NCI-H82 treated with DMSO at 0.1 percent for 48 hours (cell line): ENCODE measurements around the gene UBAP1L.
A peak's percentile ranks its signal among the peaks of the same experiment; 100 is the strongest.
"Not testable (repeated sequence)": the region's sequence is repeated elsewhere in the genome, so short reads cannot be mapped to it uniquely, and the experiment has no call there.

ENCODE experiments used
- DNase-seq: peaks from one replicate; lab custom pipeline; 2025; ENCODE audit not compliant: unreplicated experiment; lab: John Stamatoyannopoulos, UW

UBAP1L gene

DNA sequence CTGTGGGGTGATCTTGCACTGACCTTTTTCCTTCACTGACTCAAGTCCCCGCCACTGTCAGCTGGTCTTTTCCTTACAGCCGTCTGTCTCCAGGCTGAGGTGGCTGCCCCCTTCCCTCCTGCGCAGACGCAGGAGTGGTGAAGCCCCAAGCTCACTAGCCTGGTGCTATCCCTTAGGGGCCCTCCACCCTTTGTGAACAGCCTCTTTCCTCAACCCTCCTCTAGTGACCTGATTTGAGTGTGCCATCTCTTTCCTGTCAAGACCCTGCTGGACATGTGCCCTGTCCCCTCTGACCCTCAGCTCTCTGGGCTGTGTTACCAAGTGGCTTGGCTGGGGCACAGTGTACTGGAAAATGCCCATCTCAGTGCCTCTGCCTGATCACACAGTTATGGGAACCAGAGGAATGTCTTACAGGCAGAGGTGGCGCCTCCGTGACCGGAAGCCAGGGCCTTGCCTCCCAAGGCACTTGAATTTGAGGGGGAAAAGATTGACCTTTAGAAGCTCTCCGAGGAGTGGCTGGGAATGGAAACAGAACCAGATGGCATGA lies 29.7 kb downstream of the UBAP1L start:
- DNase-seq = no peak

DNA sequence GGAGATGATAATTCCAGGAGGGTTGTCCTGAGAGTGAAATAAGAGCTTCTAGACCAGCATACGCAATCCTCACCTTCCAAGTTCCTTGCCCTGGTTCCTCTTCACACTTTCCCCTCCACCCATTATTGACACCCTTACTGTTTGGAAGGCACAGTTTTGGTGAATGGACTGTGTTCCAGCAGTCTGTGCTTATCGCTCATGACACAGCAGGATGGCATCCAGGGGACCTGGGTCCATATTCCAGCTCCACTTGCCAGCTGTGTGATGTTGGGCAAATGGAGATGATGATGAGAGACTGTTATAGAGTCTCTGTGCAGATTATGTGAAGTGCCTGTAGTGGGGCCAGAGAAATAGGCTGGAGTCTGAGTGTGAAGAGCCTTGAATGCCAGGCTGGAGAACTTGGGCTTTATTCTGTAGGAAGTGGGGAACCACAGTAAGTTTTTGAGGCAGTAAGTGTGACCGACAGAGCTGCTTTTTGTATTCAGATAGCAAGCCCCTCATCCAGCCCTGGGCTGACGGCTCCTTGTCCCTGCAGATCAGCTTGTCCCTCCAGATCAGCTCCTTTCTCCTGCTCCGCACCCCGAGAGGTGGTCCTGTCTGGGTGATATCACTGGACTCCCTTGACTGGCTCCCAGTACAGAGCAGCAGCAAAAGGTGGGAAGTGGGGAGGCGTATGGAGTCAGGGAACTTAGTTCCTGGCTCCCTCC lies 30.3 kb downstream of the UBAP1L start:
- no peak for DNase-seq

DNA sequence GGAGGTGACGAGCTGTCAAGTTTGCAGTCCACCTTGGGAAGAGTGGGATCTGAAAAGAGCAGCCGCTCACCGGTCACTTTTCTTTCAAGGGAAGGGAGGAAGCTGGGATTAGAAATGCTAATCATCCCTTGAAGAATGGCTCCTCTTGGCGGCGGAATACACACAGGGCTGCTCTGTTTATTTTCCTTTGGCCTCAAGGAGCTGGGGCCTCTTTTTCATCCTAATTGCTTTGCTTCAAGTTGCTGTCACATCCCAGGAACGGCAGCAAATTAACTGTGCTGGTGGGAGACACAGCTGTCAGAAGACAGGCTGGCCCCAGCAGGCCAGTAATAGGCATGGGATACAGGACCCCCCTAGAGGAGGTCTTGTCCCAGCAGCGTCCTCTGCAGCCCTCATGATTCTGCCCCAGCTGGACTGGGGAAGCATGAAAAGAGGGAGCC lies 31.7 kb downstream of the UBAP1L start:
- peak; percentile 24 for DNase-seq

DNA sequence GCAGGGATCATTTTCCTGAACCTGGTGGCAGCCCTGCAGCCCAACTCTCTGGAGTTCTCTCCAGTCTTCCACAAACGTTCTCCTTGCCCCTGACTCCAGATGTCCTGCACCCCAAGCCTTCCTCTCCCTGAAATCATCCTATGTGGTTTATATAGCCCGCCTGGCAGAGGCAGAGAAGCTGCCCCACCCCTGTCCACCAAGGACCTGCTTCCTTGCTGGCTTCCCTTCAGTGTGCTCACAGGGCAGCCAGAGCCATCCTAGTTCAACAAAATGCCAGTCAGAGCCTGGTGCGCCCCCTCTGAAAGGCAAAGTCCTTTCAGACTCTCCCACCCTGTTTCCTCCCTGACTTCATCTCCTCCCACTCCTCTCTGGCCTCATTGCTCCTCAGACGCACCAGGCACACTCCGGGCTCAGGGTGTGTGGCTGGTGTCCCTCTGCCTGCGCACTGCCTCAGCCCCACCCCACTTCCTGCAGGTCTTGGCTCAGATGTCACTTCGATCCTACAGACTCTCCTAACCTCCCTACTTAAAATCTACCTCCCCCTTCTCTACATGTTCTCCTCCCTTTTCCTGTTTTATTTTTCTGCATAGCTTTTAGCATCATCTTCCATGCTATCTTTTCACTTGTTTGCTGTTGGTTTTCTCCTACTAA lies 32.6 kb downstream of the UBAP1L start:
- no peak for DNase-seq

DNA sequence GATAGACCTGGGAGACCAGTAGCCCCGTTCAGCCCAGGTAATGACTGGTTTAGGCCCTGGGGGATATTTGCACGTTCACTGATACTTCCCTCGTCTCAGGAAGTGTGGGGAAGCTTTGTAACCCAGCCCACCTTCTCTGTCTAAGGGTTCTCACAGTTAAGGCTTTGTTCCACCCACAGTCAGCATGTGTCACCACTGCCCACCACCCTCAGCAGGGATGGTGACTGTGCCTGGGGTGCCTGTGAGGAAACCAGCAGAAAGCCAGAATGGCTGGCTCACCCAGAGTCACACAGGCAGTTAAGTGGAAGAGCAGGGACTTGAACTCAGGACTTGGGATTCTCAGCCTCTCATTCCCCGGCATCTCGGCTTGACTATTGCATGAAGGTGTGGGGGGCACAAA lies 33.2 kb downstream of the UBAP1L start:
- no peak for DNase-seq

DNA sequence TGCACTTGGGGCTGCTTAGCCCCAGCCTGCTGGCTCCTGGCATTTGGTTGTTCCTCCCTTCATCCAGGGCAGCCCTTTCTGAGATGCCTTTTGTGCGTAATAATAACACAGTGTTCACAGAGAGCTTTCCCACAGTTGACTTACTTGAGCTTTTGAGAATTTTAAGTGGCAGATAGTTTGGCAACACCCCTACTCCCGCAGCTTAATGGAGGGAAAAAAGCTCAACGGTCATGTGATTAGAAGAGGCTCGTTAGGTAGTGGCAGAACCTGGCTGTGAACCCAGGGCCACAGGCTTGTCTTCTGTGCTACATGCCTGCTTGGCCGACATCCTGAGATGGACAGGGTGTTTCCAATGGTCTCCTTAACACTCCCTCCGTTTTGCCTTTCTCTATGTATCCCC lies 33.7 kb downstream of the UBAP1L start:
- DNase-seq = no peak

DNA sequence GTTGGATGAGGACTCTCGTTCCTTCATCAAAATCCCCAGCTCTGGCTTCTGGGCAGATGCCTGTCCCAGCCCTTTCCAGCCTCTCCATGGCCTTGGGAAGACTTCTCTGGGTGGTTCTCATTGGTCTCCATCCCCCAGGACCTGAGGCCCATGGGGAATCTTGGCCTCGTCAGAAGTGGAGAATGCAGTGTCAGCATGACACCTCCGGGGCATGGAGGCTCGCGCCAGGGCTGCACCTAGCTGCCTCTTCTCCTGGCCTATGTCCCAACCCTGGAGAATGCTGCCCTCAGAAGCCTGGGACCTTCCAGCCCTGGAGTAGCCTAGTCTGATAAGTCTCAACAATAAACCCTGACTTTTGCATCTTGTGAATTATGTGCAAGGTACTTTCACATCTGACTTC lies 35.4 kb downstream of the UBAP1L start:
- DNase-seq = no peak

DNA sequence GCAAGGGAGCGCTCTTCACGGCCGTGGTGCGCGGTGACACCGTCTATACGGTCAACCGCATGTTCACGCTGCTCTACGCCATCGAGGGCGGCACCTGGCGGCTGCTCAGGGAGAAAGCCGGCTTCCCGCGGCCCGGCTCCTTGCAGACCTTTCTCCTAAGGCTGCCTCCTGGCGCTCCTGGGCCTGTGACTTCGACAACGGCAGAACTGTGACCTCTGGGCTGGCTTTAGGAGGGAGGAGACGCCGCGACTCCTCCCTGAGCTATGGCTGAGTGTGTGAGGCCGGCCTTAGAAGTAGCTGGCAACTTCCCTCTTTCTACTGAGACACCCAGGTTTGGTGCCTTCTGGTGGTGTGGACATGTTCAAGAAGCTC lies 37.0 kb downstream of the UBAP1L start:
- no peak for DNase-seq

DNA sequence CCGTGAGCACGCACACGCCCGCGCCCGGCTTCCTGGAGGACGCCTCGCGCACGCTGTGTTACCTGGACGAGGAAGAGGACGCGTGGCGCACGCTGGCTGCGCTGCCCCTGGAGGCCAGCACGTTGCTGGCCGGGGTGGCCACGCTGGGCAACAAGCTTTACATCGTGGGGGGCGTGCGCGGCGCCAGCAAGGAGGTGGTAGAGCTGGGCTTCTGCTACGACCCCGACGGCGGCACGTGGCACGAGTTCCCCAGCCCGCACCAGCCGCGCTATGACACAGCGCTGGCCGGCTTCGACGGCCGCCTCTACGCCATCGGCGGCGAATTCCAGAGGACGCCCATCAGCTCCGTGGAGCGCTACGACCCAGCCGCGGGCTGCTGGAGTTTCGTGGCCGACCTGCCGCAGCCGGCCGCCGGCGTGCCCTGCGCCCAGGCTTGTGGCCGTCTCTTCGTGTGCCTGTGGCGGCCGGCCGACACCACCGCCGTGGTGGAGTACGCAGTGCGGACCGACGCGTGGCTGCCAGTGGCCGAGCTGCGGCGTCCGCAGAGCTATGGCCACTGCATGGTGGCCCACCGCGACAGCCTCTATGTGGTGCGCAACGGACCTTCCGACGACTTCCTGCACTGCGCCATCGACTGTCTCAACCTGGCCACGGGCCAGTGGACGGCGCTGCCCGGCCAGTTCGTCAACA lies 37.6 kb downstream of the UBAP1L start:
- DNase-seq = no peak

DNA sequence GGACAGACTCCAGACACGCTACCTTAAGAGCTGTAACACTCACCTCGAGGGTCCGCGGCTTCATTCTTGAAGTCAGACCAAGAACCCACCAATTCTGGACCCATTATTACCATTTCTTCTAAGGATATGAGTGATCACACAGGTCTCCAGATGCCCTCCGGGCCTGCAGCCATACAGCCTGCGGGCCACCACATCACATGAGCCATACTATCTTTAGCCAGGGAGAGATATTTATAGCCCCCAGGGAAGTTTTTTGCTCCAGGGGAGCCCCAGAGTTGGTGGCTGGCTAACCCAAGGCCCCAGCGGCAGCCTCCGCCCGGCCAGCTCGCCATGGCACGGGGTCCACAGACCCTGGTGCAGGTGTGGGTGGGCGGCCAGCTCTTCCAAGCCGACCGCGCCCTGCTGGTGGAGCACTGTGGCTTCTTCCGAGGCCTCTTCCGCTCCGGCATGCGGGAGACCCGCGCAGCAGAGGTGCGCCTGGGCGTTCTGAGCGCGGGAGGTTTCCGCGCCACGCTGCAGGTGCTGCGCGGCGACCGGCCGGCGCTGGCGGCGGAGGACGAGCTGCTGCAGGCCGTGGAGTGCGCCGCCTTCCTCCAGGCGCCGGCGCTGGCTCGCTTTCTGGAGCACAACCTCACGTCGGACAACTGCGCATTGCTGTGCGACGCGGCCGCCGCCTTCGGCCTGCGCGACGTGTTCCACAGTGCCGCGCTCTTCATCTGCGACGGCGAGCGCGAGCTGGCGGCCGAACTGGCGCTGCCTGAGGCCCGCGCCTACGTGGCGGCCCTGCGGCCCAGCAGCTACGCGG lies 38.3 kb downstream of the UBAP1L start, which contains the start of gene KBTBD13:
Gene KBTBD13, plus strand, starts transcription at position 261 of the 805 bp plus-strand sequence. Its CDS starts 70 bp downstream, at position 331.
- no peak for DNase-seq

DNA sequence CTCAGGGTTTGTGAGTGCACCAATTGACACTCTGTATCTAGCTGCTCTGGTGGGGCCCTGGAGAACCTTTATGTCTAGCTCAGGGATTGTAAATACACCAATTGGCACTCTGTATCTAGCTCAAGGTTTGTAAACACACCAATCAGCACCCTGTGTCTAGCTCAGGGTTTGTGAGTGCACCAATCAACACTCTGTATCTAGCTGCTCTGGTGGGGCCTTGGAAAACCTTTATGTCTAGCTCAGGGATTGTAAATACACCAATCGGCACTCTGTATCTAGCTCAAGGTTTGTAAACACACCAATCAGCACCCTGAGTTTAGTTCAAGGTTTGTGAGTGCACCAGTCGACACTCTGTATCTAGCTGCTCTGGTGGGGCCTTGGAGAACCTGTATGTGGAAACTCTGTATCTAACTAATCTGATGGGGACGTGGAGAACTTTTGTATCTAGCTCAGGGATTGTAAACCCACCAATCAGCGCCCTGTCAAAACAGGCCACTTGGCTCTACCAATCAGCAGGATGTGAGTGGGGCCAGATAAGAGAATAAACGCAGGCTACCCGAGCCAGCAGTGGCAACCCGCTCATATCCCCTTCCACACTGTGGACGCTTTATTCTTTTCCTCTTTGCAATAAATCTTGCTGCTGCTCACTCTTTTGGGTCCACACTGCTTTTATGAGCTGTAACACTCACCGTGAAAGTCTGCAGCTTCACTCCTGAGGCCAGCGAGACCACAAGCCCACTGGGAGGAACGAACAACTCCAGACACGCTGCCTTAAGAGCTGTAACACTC lies 39.2 kb downstream of the UBAP1L start:
- not testable (repeated sequence) for DNase-seq

DNA sequence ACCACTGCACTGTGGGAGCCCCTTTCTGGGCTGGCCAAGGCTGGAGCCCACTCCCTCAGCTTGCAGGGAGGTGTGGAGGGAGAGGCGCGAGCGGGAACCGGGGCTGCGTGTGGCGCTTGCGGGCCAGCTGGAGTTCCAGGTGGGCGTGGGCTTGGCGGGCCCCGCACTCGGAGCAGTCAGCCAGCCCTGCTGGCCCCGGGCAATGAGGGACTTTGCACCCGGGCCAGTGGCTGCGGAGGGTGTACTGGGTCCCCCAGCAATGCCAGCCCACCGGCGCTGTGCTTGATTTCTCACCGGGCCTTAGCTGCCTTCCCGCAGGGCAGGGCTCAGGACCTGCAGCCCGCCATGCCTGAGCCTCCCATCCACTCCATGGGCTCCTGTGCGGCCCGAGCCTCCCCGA lies 40.1 kb downstream of the UBAP1L start:
- DNase-seq = not testable (repeated sequence)

DNA sequence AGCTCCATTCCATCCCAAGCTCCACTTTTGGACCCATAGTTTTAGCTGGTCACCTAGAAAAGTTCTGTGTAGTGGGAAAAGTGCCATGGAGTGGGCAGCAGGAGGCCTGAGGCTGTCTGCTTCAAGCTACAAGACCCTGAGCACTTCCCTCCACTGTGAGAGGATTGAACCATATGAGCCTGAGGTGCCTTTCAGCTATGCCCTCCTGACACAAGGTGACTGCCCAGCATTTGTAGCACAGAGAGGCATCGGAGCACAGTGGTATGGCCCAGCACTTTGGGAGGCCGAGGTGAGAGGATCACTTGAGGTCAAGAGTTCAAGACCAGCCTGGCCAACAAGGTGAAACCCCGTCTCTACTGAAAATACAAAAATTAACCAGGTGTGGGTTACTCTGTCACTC lies 42.4 kb downstream of the UBAP1L start:
- no peak for DNase-seq

DNA sequence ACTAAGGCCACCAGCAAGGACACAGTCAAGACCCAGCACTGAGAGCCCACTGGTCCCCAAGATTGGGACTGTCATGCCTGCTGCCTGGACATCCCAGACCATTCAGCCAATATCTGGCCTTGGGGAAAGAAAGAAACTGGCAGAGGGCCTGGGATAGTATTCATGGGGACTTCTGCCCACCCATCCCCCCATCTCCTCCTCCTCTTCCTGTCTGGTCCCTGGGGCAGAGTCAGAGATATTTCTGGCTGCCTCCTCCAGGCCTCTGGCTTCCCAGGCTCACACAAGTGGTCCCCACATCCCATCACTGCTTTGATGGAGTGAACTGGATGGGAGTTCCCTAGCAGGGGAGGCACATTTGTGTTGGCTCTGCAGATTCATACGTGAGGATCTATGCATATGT lies 43.0 kb downstream of the UBAP1L start:
- no peak for DNase-seq

DNA sequence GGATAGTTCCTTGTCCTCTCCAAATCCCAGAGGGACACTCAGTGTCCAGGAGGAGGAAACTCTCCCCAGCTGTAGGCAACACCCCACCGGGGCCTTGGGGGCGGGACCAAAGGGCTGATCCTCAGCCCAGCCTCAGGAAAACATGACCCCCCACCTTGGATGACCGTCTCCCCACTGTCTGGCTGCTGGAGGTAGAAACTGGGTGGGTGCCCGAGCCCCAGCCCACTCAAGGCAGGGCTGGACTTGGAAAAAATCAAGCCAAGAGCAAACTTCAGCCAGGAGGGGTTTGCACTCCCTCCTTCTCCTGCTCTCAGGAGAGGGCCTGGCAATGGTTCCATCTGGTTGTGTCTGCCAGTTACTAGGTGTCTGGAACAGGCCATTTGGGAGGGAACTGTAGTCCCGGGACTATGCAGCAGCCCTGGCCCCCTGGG lies 43.6 kb downstream of the UBAP1L start:
- DNase-seq = no peak

DNA sequence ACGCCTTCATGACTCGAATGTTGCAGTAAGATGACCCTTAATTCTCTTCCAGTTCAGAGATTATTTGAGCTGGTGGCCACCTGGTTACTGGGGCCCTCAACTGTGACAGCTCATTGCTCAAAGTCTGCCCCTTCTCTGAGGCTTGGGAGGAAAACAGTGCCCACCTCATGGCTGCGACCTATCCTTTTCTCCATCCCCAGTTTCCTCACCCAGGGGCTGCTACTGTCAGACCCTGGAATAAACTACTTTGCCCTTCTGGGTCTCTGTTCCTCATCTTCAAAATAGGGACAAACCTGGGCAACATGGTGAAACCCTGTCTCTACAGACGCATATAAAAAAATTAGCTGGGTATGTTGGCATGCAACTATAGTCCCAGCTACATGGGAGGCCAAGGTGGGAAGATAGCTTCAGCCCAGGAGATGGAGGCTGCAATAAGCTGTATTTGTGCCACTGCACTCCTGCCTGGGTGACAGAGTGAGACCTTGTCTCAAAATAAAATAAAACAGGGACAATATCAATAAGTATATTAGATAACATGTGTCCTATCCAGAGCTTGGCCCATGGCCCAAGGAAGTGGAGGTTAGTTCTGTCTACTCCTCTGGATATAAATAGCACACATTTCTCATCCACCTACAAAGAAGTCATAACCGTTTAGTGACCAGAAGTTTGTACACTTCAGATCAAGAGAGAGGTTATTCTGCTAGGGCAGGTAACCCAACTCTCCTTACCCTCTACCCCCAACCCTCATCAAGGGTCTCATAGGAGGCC lies 45.0 kb downstream of the UBAP1L start:
- DNase-seq = no peak

DNA sequence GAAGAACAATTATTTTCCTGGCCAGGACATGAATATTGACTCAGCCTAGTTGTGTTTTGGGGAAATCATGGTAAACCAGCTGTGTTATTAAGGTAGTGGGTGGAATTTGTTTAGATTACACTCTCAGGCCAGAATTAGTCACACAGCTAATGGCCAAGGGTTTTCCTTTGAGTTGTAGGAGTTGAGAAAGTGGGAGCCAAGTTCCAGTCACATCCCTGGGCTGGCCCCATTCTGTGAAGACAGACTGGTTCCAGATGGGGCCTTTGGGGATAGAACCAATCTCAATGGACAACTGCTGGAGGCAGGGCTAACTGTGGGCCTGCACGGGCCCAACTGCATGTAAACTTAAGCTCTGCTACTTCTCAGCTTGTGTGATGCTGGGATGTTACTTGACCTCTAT lies 45.8 kb downstream of the UBAP1L start:
- no peak for DNase-seq

DNA sequence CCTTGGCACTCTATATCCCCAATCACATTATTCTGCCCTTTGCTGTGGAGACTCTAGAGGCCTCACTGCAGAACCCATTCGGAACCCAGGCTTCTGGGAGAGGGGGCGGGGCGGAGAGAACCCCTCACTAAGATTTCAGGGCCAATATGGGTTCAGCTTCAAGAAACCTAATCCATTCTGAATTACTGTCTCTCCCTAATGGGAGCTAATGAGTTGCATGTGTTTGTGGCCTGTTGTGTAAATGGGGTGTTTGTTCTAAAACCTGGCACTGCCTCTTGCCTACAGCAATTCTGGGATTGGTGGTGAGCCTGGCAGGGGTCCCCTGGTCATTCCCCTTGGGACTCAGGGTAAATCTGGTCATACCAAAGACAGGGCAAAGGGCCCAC lies 46.6 kb downstream of the UBAP1L start:
- DNase-seq = no peak

DNA sequence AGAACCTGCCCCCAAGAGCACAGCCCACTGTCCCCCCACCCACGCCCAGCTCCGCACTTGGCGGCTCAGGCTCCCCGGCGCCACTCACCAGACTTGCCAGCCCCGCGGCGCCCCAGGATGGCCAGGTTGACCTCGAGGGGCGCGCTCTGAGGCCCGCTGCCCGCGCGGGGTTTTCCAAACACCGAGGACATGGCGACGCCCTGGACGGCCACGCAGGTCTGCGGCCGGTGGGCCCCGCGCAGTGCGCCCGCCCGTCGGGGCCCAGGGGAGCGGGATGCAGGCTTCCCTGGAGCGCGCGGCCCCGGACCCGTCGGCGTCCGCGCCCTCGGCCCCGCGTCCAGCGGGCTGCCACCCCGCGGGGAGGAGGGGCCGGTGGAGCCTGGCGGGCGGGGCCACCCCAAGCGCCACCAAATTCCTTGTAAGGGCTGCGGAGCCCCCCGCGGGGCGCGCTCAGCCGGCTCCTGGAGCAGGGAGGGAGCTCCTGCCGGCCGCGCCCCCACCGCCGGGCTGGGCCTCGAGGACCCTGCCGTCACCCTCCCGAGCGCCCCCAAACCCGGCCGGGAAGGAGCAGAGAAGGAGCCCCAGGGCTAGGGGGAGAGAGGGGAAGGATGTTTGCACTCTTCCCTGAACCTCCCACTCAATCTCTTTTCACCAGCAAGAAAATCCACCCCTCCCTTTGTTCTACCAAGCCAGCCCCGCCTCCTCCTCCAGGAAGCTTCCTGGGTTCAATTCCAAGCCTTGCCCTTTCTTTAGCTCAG lies 47.2 kb downstream of the UBAP1L start, which contains the start of gene RASL12:
Gene RASL12, minus strand, starts transcription at position 347 of the 758 bp plus-strand sequence. Its CDS starts 156 bp downstream, at position 191.
- no peak for DNase-seq
